OCI-LY3 (cell line): ENCODE measurements around the gene ABI3BP.

Source experiments
- CTCF ChIP-seq: fragments of 200-600, 300-600 bp; sonication (generic); IDR thresholded peaks from 2 replicates; pipeline ENCODE4 v1.5.1; 2014; ENCODE audit warnings: antibody characterized with exemption, low read length, low read depth
- EZH2phosphoT487 ChIP-seq: fragments of 200-600 bp; shearing (Covaris generic); IDR thresholded peaks from 2 replicates; pipeline ENCODE4 v1.6.1; 2018; ENCODE audit warnings: antibody characterized with exemption, mixed run types, low read depth

- TF ChIP-seq CTCF = no peak
- no peak for TF ChIP-seq EZH2phosphoT487
Measured at GRCh38 chr3:100871306-100871705, 121.9 kb downstream of the ABI3BP start.
